ENCODE data around the gene TRPM4.

Gene TRPM4

GRCh38 chr19:49243129-49243528, 85.5 kb downstream of the TRPM4 start:
- DNase-seq: no peak

GRCh38 chr19:49243726-49244125, 86.1 kb downstream of the TRPM4 start:
- no peak for DNase-seq

- DNase-seq: no peak
Observed at GRCh38 chr19:49244256-49244655, 86.7 kb downstream of the TRPM4 start.

- DNase-seq: no peak
Observed at GRCh38 chr19:49247676-49248075, 90.1 kb downstream of the TRPM4 start.

GRCh38 chr19:49249933-49250332, 92.3 kb downstream of the TRPM4 start:
- no peak for DNase-seq

GRCh38 chr19:49255674-49256073, 98.1 kb downstream of the TRPM4 start:
- DNase-seq: no peak

- DNase-seq: no peak
Observed at GRCh38 chr19:49256691-49257090, 99.1 kb downstream of the TRPM4 start.
